HEK293T (cell line): ENCODE results near the gene NDRG3.

ENCODE experiments used
- ARNT ChIP-seq: fragments of 450-650 bp; IDR thresholded peaks from 2 replicates; pipeline ENCODE4 v1.6.1; 2017; ENCODE audit warnings: mild to moderate bottlenecking
- BHLHE40 ChIP-seq: fragments of 450-650 bp; IDR thresholded peaks from 2 replicates; pipeline ENCODE4 v1.6.1; 2016; ENCODE audit warnings: mild to moderate bottlenecking, moderate library complexity, borderline replicate concordance
- ELF4 ChIP-seq: fragments of 450-650 bp; IDR thresholded peaks from 2 replicates; pipeline ENCODE4 v1.6.1; 2017; ENCODE audit warnings: antibody characterized with exemption
- FOXK2 ChIP-seq: fragments of 450-650 bp; IDR thresholded peaks from 2 replicates; pipeline ENCODE4 v1.6.1; 2016; ENCODE audit warnings: mild to moderate bottlenecking
- FOXM1 ChIP-seq: fragments of 450-650 bp; IDR thresholded peaks from 2 replicates; pipeline ENCODE4 v1.6.1; 2017; ENCODE audit warnings: mild to moderate bottlenecking, borderline replicate concordance
- HDGF ChIP-seq: fragments of 450-650 bp; IDR thresholded peaks from 2 replicates; pipeline ENCODE4 v1.6.1; 2017; ENCODE audit warnings: antibody characterized with exemption, borderline replicate concordance
- LEF1 ChIP-seq: fragments of 450-650 bp; IDR thresholded peaks from 2 replicates; pipeline ENCODE4 v1.6.1; 2017; ENCODE audit warnings: mild to moderate bottlenecking, borderline replicate concordance

DNA sequence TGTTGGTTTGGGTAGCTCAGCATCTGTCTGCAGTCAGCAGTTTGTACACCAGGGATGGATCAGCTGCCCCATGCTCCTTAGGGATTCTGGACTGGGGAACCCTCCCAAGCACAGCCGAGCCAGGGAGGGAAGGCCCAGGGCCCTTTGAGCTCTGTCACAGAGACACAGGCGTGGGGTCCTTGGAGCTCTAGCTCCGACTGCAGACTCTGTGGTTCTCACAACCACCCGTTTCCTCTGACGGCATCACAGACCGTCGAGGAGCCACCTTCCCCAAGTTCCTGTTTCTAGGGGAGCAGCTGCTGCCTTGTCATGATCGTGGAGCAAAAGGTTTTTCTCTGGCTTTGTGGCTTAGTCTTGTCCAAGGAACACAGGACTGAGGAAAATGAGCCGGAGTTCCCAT lies 99.9 kb downstream of the NDRG3 start, which contains the start of gene SLA2:
- TF ChIP-seq FOXM1 = no peak
- TF ChIP-seq LEF1 = no peak
- no peak for TF ChIP-seq ELF4
- no peak for TF ChIP-seq FOXK2
- no peak for TF ChIP-seq ARNT
- TF ChIP-seq HDGF = no peak
- TF ChIP-seq BHLHE40 = no peak
